DOHH2 (cell line): ENCODE results near the gene PCNX4.

Experiments used
- H3F3A ChIP-seq: fragments of 200-600 bp; sonication (generic), shearing (Covaris generic); 2 replicates; pipeline ENCODE4 v1.6.0; 2016; ENCODE audit warnings: antibody characterized with exemption, mild to moderate bottlenecking; ENCODE audit not compliant: control insufficient read depth, insufficient read depth
- H3K27ac ChIP-seq: fragments of 200-600 bp; sonication (generic); 2 replicates; pipeline ENCODE4 v1.5.1; 2014; ENCODE audit warnings: low read depth, mild to moderate bottlenecking, low read length, moderate library complexity
- H3K27me3 ChIP-seq: fragments of 200-600 bp; sonication (generic); 2 replicates; pipeline ENCODE4 v1.6.1; 2014; ENCODE audit warnings: mild to moderate bottlenecking, low read length, mixed read lengths; ENCODE audit not compliant: control insufficient read depth
- H3K36me3 ChIP-seq: fragments of 200-600 bp; sonication (generic); 2 replicates; pipeline ENCODE4 v1.6.1; 2014; ENCODE audit warnings: mild to moderate bottlenecking, low read length, moderate library complexity, mixed read lengths; ENCODE audit not compliant: control insufficient read depth
- H3K4me1 ChIP-seq: fragments of 200-600 bp; sonication (generic); 2 replicates; pipeline ENCODE4 v1.6.1; 2014; ENCODE audit warnings: mild to moderate bottlenecking, low read length, mixed read lengths; ENCODE audit not compliant: control insufficient read depth
- H3K4me2 ChIP-seq: fragments of 200-600 bp; sonication (generic); 2 replicates; pipeline ENCODE4 v1.6.0; 2014; ENCODE audit warnings: mild to moderate bottlenecking, low read length, moderate library complexity
- H3K4me3 ChIP-seq: fragments of 200-600 bp; sonication (generic); 2 replicates; pipeline ENCODE4 v1.5.1; 2014; ENCODE audit warnings: mild to moderate bottlenecking, low read length, mixed read lengths
- H3K79me2 ChIP-seq: fragments of 200-600 bp; sonication (generic); 2 replicates; pipeline ENCODE4 v1.6.1; 2014; ENCODE audit warnings: mild to moderate bottlenecking, low read length, mixed read lengths; ENCODE audit not compliant: control insufficient read depth
- H3K9me2 ChIP-seq: fragments of 200-600 bp; sonication (generic); replicated peaks from 2 replicates; pipeline ENCODE4 v1.6.1; 2014; ENCODE audit warnings: mild to moderate bottlenecking, low read length, mixed read lengths; ENCODE audit not compliant: control insufficient read depth
- H3K9me3 ChIP-seq: fragments of 200-600 bp; sonication (generic); 2 replicates; pipeline ENCODE4 v1.6.1; 2014; ENCODE audit warnings: antibody characterized with exemption, low read length, mixed read lengths; ENCODE audit not compliant: control insufficient read depth, insufficient read depth
- H4K20me1 ChIP-seq: fragments of 200-600 bp; sonication (generic); 2 replicates; pipeline ENCODE4 v1.6.0; 2014; ENCODE audit warnings: low read depth, mild to moderate bottlenecking, antibody characterized with exemption, low read length, moderate library complexity; ENCODE audit not compliant: control insufficient read depth, insufficient read depth
- EZH2phosphoT487 ChIP-seq: fragments of 200-600 bp; sonication (generic); IDR thresholded peaks from 2 replicates; pipeline ENCODE4 v1.6.1; 2017; ENCODE audit warnings: borderline replicate concordance, mild to moderate bottlenecking, antibody characterized with exemption, low read length, moderate library complexity, mixed read lengths
- TF ChIP-seq, protein P1 (sequence below): fragments of 200-600 bp; sonication (generic); IDR thresholded peaks from one replicate; pipeline ENCODE4 v1.5.1; 2014; ENCODE audit warnings: antibody characterized with exemption, mild to moderate bottlenecking, low read depth, low read length; ENCODE audit not compliant: poor library complexity, severe bottlenecking

Gene PCNX4

GRCh38 chr14:60106339-60106738 lies 14.6 kb downstream of the PCNX4 start:
- peaks cover 67% of the 10 kb centered on the region for H3K79me2 ChIP-seq
- H3K4me1 ChIP-seq, result 0 out of 2 replicates have a peak, but pooled peaks cover 6% of the 10 kb centered on the region
- H4K20me1 ChIP-seq, result no peaks in the 10 kb centered on the region
- no peak overlapping the region for H3K4me2 ChIP-seq
- no peak overlapping the region for H3K27ac ChIP-seq
- H3K36me3 ChIP-seq, result peaks cover 28% of the 10 kb centered on the region
- no peak overlapping the region for H3K4me3 ChIP-seq
- no peaks in the 10 kb centered on the region for H3K27me3 ChIP-seq
- no peaks in the 10 kb centered on the region for H3K9me3 ChIP-seq
- TF ChIP-seq, protein P1, sequence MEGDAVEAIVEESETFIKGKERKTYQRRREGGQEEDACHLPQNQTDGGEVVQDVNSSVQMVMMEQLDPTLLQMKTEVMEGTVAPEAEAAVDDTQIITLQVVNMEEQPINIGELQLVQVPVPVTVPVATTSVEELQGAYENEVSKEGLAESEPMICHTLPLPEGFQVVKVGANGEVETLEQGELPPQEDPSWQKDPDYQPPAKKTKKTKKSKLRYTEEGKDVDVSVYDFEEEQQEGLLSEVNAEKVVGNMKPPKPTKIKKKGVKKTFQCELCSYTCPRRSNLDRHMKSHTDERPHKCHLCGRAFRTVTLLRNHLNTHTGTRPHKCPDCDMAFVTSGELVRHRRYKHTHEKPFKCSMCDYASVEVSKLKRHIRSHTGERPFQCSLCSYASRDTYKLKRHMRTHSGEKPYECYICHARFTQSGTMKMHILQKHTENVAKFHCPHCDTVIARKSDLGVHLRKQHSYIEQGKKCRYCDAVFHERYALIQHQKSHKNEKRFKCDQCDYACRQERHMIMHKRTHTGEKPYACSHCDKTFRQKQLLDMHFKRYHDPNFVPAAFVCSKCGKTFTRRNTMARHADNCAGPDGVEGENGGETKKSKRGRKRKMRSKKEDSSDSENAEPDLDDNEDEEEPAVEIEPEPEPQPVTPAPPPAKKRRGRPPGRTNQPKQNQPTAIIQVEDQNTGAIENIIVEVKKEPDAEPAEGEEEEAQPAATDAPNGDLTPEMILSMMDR, result no peak
- no peaks in the 10 kb centered on the region for H3F3A ChIP-seq
- no peaks in the 10 kb centered on the region for H3K9me2 ChIP-seq

- Histone ChIP-seq H3K36me3 (peaks cover 26% of the 10 kb centered on the region), H3F3A (no peaks in the 10 kb centered on the region), H3K4me2 (no peak overlapping the region), H3K27ac (no peak overlapping the region), H4K20me1 (no peaks in the 10 kb centered on the region), H3K4me3 (no peak overlapping the region), H3K9me3 (no peaks in the 10 kb centered on the region), H3K27me3 (no peaks in the 10 kb centered on the region), H3K79me2 (peaks cover 59% of the 10 kb centered on the region), H3K9me2 (no peaks in the 10 kb centered on the region), H3K4me1 (0 out of 2 replicates have a peak, but pooled peaks cover under 1% of the 10 kb centered on the region)
- TF ChIP-seq, protein P1, result no peak
These were observed 15.8 kb downstream of the PCNX4 start for GRCh38 chr14:60107477-60107876.

DNA sequence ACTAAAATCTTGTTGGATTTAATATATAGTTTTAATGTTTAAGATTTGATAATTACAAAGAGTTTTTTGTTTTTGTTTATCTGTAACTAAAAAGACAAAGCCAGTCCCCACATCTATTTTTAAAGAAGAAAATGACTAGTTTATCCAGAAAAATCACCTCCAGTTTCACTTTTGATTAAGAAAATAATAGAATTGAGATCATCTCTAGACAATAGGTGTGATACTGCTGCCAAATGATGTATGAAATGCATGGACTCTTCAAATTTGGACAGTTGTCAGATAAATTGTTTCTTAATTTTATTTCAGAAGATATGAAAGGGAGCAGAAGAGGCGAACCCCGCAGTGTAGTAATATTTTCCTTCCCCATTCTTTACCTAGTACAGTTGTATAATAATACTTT lies 20.0 kb downstream of the PCNX4 start:
- Histone ChIP-seq H3K36me3 (peaks cover 40% of the 10 kb centered on the region), H3K27ac (no peak overlapping the region), H3K79me2 (peaks cover 23% of the 10 kb centered on the region), H3K9me2 (no peaks in the 10 kb centered on the region), H3K4me2 (no peak overlapping the region), H3K4me3 (no peak overlapping the region), H4K20me1 (no peaks in the 10 kb centered on the region), H3F3A (no peaks in the 10 kb centered on the region), H3K9me3 (no peaks in the 10 kb centered on the region), H3K27me3 (no peaks in the 10 kb centered on the region), H3K4me1 (no peaks in the 10 kb centered on the region)
- TF ChIP-seq, protein P1, result no peak
- no peak for TF ChIP-seq EZH2phosphoT487

GRCh38 chr14:60114881-60115280 lies 23.2 kb downstream of the PCNX4 start:
- H3K79me2 ChIP-seq, result peaks cover 8% of the 10 kb centered on the region
- H3K9me3 ChIP-seq, result no peaks in the 10 kb centered on the region
- H3K4me2 ChIP-seq, result no peak overlapping the region
- peaks cover 47% of the 10 kb centered on the region for H3K36me3 ChIP-seq
- H3K27me3 ChIP-seq, result no peaks in the 10 kb centered on the region
- no peak overlapping the region for H3K27ac ChIP-seq
- H3K4me1 ChIP-seq, result no peaks in the 10 kb centered on the region
- H3K9me2 ChIP-seq, result no peaks in the 10 kb centered on the region
- TF ChIP-seq, protein P1, result no peak
- no peak for TF ChIP-seq EZH2phosphoT487
- H4K20me1 ChIP-seq, result no peaks in the 10 kb centered on the region
- no peak overlapping the region for H3K4me3 ChIP-seq
- no peaks in the 10 kb centered on the region; the same call in 1 of the 2 replicates for H3F3A ChIP-seq
